HG03039 (cell line): ENCODE data around the gene DCST2.

ENCODE experiments used
- ATAC-seq: cut with Tn5 transposase; IDR thresholded peaks from one replicate; pipeline ENCODE4 v1.9.1; 2021; ENCODE audit warnings: mild to moderate bottlenecking, moderate library complexity; ENCODE audit not compliant: unreplicated experiment

DCST2 gene

GRCh38 chr1:155033524-155033923, at the start of gene DCST2, which contains the start of gene DCST1:
Gene DCST2 (minus strand): TSS chr1:155033781. CDS start chr1:155033701, 80 bp downstream.
Gene DCST1 (plus strand): TSS chr1:155033824. CDS start chr1:155034037, 213 bp downstream.
- ATAC-seq: no peak

- ATAC-seq: no peak
Measured at GRCh38 chr1:155083052-155083541, 49.5 kb upstream of the DCST2 start.

- no peak for ATAC-seq
Measured at GRCh38 chr1:155082301-155083051, 48.9 kb upstream of the DCST2 start.

- ATAC-seq: no peak
Measured at GRCh38 chr1:155081472-155082300, 48.1 kb upstream of the DCST2 start.

- no peak for ATAC-seq
Measured at GRCh38 chr1:155080312-155081228, 47.0 kb upstream of the DCST2 start.

- ATAC-seq: no peak
Measured at GRCh38 chr1:155079487-155080311, 46.1 kb upstream of the DCST2 start.

- ATAC-seq: no peak
Measured at GRCh38 chr1:155079210-155079486, 45.6 kb upstream of the DCST2 start.

GRCh38 chr1:155078469-155079209, 45.1 kb upstream of the DCST2 start, which contains the start of gene EFNA3:
Gene EFNA3 (plus strand): TSS chr1:155078837. CDS start chr1:155078942, 105 bp downstream.
- no peak for ATAC-seq

- ATAC-seq: no peak
Measured at GRCh38 chr1:155077758-155078445, 44.3 kb upstream of the DCST2 start.

- no peak for ATAC-seq
Measured at GRCh38 chr1:155077346-155077745, 43.8 kb upstream of the DCST2 start.

- no peak for ATAC-seq
Measured at GRCh38 chr1:155076371-155076770, 42.8 kb upstream of the DCST2 start.

GRCh38 chr1:155075535-155075934, 42.0 kb upstream of the DCST2 start:
- ATAC-seq: no peak

GRCh38 chr1:155073377-155074242, 40.0 kb upstream of the DCST2 start:
- no peak for ATAC-seq

GRCh38 chr1:155072531-155073289, 39.1 kb upstream of the DCST2 start:
- ATAC-seq: no peak

GRCh38 chr1:155071701-155072100, 38.1 kb upstream of the DCST2 start:
- ATAC-seq: no peak

- peak; percentile 50 for ATAC-seq
Measured at GRCh38 chr1:155070721-155071569, 37.4 kb upstream of the DCST2 start.
